Thymus (tissue), 11 donors: Measurements from ENCODE around the gene COL16A1. TPM values are rescaled to one million over a fixed set of nuclear protein-coding genes. Genes with fewer than 3 reads are reported as not detected.

Source experiments
- DNase-seq, 9 donors: peaks; one replicate each; pipeline ENCODE4 v3.0.0-alpha.2; 2013; ENCODE audit warnings: low spot score in 9 of 9, low read depth in 6 of 9, missing footprints in 1 of 9
- H3K27ac ChIP-seq, 2 donors: one replicate each; pipeline ENCODE4 v1.5.1; 2013; ENCODE audit warnings: control low read depth in 1 of 2, low read depth in 1 of 2, low read length in 1 of 2, mild to moderate bottlenecking in 1 of 2, moderate library complexity in 1 of 2
- H3K27me3 ChIP-seq, 2 donors: one replicate each; pipeline ENCODE4 v1.5.1; 2013; ENCODE audit warnings: low read length in 1 of 2; ENCODE audit not compliant: control insufficient read depth in 2 of 2, insufficient read depth in 1 of 2
- H3K36me3 ChIP-seq, 2 donors: one replicate each; pipeline ENCODE4 v1.5.1; 2013; ENCODE audit warnings: low read length in 1 of 2, mild to moderate bottlenecking in 1 of 2, moderate library complexity in 1 of 2; ENCODE audit not compliant: control insufficient read depth in 2 of 2, insufficient read depth in 2 of 2
- H3K4me1 ChIP-seq, 2 donors: one replicate each; pipeline ENCODE4 v1.5.1; 2013; ENCODE audit warnings: low read length in 2 of 2; ENCODE audit not compliant: control insufficient read depth in 2 of 2, insufficient read depth in 2 of 2
- H3K4me3 ChIP-seq, 2 donors: one replicate each; pipeline ENCODE4 v1.5.1; 2013; ENCODE audit warnings: low read length in 2 of 2, control low read depth in 1 of 2, mild to moderate bottlenecking in 1 of 2
- H3K9me3 ChIP-seq, 2 donors: one replicate each; pipeline ENCODE4 v1.5.1; 2013; ENCODE audit warnings: low read length in 1 of 2, mild to moderate bottlenecking in 1 of 2; ENCODE audit not compliant: control insufficient read depth in 2 of 2, insufficient read depth in 1 of 2
- WGBS: extraction: QIAGEN DNeasy Blood & Tissue Kit; methylation state at CpG from one replicate; pipeline ENCODE4 v1.1.7; 2013; 5-methylcytosine and 5-hydroxymethylcytosine counted together
- polyA plus RNA-seq: library from polyadenylated mRNA; stranded (reverse); fragments of 200-250 nt; gene quantifications from one replicate; pipeline ENCODE4 v1.2.3, GENCODE V29; 2013
- total RNA-seq: library from RNA; stranded (reverse); fragments of 120-200 nt; gene quantifications from one replicate; pipeline ENCODE4 v1.2.4, GENCODE V29; 2013
- donor health status: healthy.

The COL16A1 gene
- total and polyA plus RNA-seq, 2 donors = 32.9 to 39.3 TPM

DNA sequence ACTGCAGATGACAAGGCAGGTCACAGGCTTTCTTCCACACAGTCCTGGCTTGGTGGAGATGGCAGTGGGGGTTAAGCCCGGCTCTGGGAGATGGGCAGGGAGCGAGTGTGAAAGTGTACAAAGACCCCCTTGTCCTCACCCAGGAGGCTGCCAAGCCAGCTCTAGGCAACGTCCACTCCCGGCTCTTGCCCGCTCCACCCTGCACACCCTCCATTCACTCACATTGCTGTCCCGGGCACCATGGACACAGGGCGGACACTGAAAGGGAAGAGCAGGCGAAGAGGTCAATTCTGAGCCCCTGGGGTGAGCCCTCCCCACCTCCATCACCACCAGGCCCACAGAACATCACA, 8.9 kb downstream of the COL16A1 start:
- no peak for DNase-seq
- Histone ChIP-seq H3K27me3 (peaks cover 0 to 3% of the 10 kb centered on the region in 2 donors), H3K4me1 (no peaks in the 10 kb centered on the region), H3K27ac (no peak overlapping the region), H3K36me3 (no peaks in the 10 kb centered on the region), H3K4me3 (no peak overlapping the region), H3K9me3 (no peaks in the 10 kb centered on the region)
- WGBS = 98% methylated on average over 8 of the region's 8 CpGs

GRCh38 chr1:31694069-31694963, 9.5 kb downstream of the COL16A1 start:
- no peak for DNase-seq
- Histone ChIP-seq H3K27ac (no peak overlapping the region), H3K27me3 (peaks cover 0 to 3% of the 10 kb centered on the region in 2 donors), H3K4me3 (no peak overlapping the region), H3K36me3 (no peaks in the 10 kb centered on the region), H3K4me1 (no peaks in the 10 kb centered on the region), H3K9me3 (no peaks in the 10 kb centered on the region)
- 94% methylated on average over 12 of the region's 12 CpGs for whole genome bisulfite sequencing

DNA sequence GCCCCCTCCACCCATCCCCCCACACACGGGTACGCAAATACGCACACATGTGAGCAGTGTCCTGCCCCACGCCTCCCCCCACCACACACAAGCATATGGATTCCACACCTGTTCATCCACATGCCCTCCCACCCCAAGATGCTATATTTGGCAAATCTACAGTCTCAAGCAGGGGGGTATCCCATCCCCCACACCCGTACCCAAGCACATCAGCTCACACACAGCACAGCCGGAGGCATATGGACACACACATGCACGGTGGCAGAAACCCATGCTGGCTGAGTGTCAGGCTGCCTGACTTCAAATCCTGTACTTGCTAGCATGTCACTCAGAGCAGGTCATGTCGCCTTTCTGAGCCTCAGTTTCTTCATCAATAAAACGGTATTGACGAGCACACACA, 10.6 kb downstream of the COL16A1 start:
- WGBS = 93% methylated on average over 10 of the region's 10 CpGs
- Histone ChIP-seq H3K4me1 (no peaks in the 10 kb centered on the region), H3K9me3 (no peaks in the 10 kb centered on the region), H3K4me3 (no peak overlapping the region), H3K27me3 (peaks cover 0 to 6% of the 10 kb centered on the region in 2 donors), H3K27ac (no peak overlapping the region), H3K36me3 (no peaks in the 10 kb centered on the region)
- DNase-seq = no peak

- no peak for DNase-seq
- Histone ChIP-seq H3K9me3 (no peaks in the 10 kb centered on the region), H3K36me3 (no peaks in the 10 kb centered on the region), H3K4me3 (no peak overlapping the region), H3K4me1 (no peaks in the 10 kb centered on the region), H3K27ac (no peak overlapping the region), H3K27me3 (peaks cover 0 to 3% of the 10 kb centered on the region in 2 donors)
- 94% methylated on average over 11 of the region's 11 CpGs for WGBS
Observed at GRCh38 chr1:31691951-31692350, 11.9 kb downstream of the COL16A1 start.

- Histone ChIP-seq H3K36me3 (no peaks in the 10 kb centered on the region), H3K27ac (no peak overlapping the region), H3K4me1 (no peaks in the 10 kb centered on the region), H3K27me3 (peaks cover 0 to 4% of the 10 kb centered on the region in 2 donors), H3K4me3 (no peak overlapping the region), H3K9me3 (no peaks in the 10 kb centered on the region)
- WGBS = 97% methylated on average over 4 of the region's 4 CpGs
- DNase-seq = no peak
Observed at GRCh38 chr1:31691446-31691845, 12.4 kb downstream of the COL16A1 start.

DNA sequence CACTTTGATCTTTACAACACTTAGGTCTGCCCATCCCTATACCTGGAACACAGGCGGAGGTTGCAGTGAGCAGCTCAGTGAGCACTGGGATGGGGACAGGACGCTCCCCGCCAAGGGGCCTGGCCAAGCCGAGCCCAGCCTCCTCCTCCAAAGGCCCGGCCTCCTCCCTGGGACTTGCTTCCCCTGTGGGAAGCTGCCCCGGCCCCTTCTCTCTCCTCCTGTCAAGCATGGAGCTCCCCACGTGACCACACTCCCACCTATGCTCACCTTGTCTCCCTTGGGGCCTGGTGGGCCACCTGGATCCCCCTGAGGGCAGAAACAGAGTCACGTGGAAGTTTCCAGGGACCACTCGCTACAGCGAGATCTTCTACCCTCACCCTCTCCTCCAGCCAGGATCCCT, 12.9 kb downstream of the COL16A1 start:
- H3K27me3 ChIP-seq = peaks cover 0 to 6% of the 10 kb centered on the region in 2 donors
- no peaks in the 10 kb centered on the region for H3K4me1 ChIP-seq
- no peaks in the 10 kb centered on the region for H3K36me3 ChIP-seq
- H3K4me3 ChIP-seq = no peak overlapping the region
- 94% methylated on average over 10 of the region's 10 CpGs for WGBS
- no peak overlapping the region for H3K27ac ChIP-seq
- no peaks in the 10 kb centered on the region for H3K9me3 ChIP-seq
- no peak for DNase-seq

DNA sequence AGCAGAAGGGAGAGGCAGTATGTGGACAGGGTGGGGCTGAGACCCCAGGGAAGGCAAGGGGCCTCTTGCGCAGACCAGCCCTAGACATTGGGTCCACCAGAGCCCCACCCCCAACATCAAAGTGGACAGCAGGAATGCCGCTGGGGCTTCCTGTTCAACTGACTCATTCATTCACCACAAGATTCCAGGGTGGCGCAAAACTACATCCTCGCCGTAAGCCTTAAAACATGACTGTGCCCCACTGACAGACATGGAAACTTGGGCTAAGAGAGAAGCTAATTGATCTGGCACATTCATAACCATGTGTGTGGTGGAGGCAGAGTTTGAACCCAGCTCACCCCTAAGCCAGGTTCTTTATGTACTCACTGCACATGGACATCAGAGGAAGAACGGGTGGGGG, 14.0 kb downstream of the COL16A1 start:
- no peak overlapping the region for H3K4me3 ChIP-seq
- no peak overlapping the region for H3K27ac ChIP-seq
- no peaks in the 10 kb centered on the region for H3K4me1 ChIP-seq
- no peaks in the 10 kb centered on the region for H3K9me3 ChIP-seq
- peaks cover 0 to 7% of the 10 kb centered on the region in 2 donors for H3K27me3 ChIP-seq
- 93% methylated on average over 6 of the region's 6 CpGs for WGBS
- no peak for DNase-seq
- H3K36me3 ChIP-seq = no peaks in the 10 kb centered on the region

GRCh38 chr1:31689379-31689778, 14.4 kb downstream of the COL16A1 start:
- Histone ChIP-seq H3K4me3 (no peak overlapping the region), H3K9me3 (no peaks in the 10 kb centered on the region), H3K36me3 (no peaks in the 10 kb centered on the region), H3K27ac (no peak overlapping the region), H3K27me3 (peaks cover 0 to 7% of the 10 kb centered on the region in 2 donors), H3K4me1 (no peaks in the 10 kb centered on the region)
- DNase-seq = no peak
- WGBS = 85% methylated on average over 2 of the region's 2 CpGs

- WGBS = 91% methylated on average over 8 of the region's 8 CpGs
- no peak overlapping the region for H3K27ac ChIP-seq
- H3K9me3 ChIP-seq = peaks cover 0 to 1% of the 10 kb centered on the region in 2 donors
- H3K27me3 ChIP-seq = peaks cover 3 to 7% of the 10 kb centered on the region in 2 donors
- no peaks in the 10 kb centered on the region for H3K36me3 ChIP-seq
- DNase-seq = no peak
- H3K4me1 ChIP-seq = no peaks in the 10 kb centered on the region
- no peak overlapping the region for H3K4me3 ChIP-seq
Observed at GRCh38 chr1:31688233-31688918, 15.4 kb downstream of the COL16A1 start.
